IgD-negative memory B cell (primary cell): ENCODE results near the gene FBXW5. TPM values are rescaled to one million over a fixed set of nuclear protein-coding genes. Genes with fewer than 3 reads are reported as not detected.
A peak's percentile ranks its signal among the peaks of the same experiment; 100 is the strongest.

Source experiments
- H3K27ac Mint-ChIP-seq, 3 donors: one replicate each; pipeline ENCODE4 v1.8.0; 2020 to 2022; ENCODE audit warnings: mild to moderate bottlenecking in 3 of 3, mixed read lengths in 3 of 3, moderate library complexity in 1 of 3
- H3K27me3 Mint-ChIP-seq: one replicate; pipeline ENCODE4 v1.8.0; 2021; ENCODE audit warnings: mixed read lengths
- H3K36me3 Mint-ChIP-seq: one replicate; pipeline ENCODE4 v1.8.0; 2020; ENCODE audit warnings: mild to moderate bottlenecking, mixed read lengths
- H3K4me1 Mint-ChIP-seq, 3 donors: one replicate each; pipeline ENCODE4 v1.8.0; 2020 to 2022; ENCODE audit warnings: mixed read lengths in 3 of 3, mild to moderate bottlenecking in 1 of 3
- H3K4me3 Mint-ChIP-seq, 4 donors: one replicate each; pipeline ENCODE4 v1.8.0; 2020 to 2022; ENCODE audit warnings: mild to moderate bottlenecking in 4 of 4, mixed read lengths in 4 of 4, moderate library complexity in 3 of 4
- H3K9me3 Mint-ChIP-seq, 3 donors: one replicate each; pipeline ENCODE4 v1.8.0; 2020 to 2021; ENCODE audit warnings: mixed read lengths in 3 of 3, mild to moderate bottlenecking in 1 of 3
- polyA plus RNA-seq: library from polyadenylated mRNA; unstranded; fragments of 300-500 nt; fragmentation: Illumina TruSeq; gene quantifications from one replicate; pipeline ENCODE4 v1.2.3, GENCODE V29; 2021

Gene FBXW5
- polyA plus RNA-seq, 1 donor from 2014 or later, result 108 TPM

GRCh38 chr9:136890661-136891060 is 53.9 kb downstream of the FBXW5 start:
- H3K36me3 Mint-ChIP-seq, result no peaks in the 10 kb centered on the region
- peaks cover 13 to 17% (median 13%) of the 10 kb centered on the region in 3 donors for H3K4me1 Mint-ChIP-seq
- no peak overlapping the region for H3K27ac Mint-ChIP-seq
- no peaks in the 10 kb centered on the region for H3K27me3 Mint-ChIP-seq
- no peaks in the 10 kb centered on the region for H3K9me3 Mint-ChIP-seq
- peak overlapping the region in 2 of 4 donors; percentile 17 to 39 for H3K4me3 Mint-ChIP-seq

Other genes starting within 250 kb of the FBXW5 start
- gene DIPK1B, start 232.2 kb downstream of the FBXW5 start, polyA plus RNA-seq, result 0.90 TPM
- 68.0 TPM for gene LCN10, start 201.8 kb downstream of the FBXW5 start, polyA plus RNA-seq
- gene LCN6, start 196.2 kb downstream of the FBXW5 start, polyA plus RNA-seq, result not detected
- gene LCN8, start 186.5 kb downstream of the FBXW5 start, polyA plus RNA-seq, result 0.44 TPM
- not detected for gene LCN15, start 180.2 kb downstream of the FBXW5 start, polyA plus RNA-seq
- 45.9 TPM for gene TMEM141, start 153.4 kb downstream of the FBXW5 start, polyA plus RNA-seq
- 0.78 TPM for gene CCDC183, start 148.4 kb downstream of the FBXW5 start, polyA plus RNA-seq
- 19.7 TPM for gene RABL6, start 136.8 kb downstream of the FBXW5 start, polyA plus RNA-seq
- 0.10 TPM for gene AJM1, start 102.3 kb downstream of the FBXW5 start, polyA plus RNA-seq
- 91.6 TPM for gene PHPT1, start 95.3 kb downstream of the FBXW5 start, polyA plus RNA-seq
- 0.11 TPM for gene MAMDC4, start 92.4 kb downstream of the FBXW5 start, polyA plus RNA-seq
- gene EDF1, start 78.4 kb downstream of the FBXW5 start, polyA plus RNA-seq, result 378 TPM
- 42.8 TPM for gene TRAF2, start 58.2 kb downstream of the FBXW5 start, polyA plus RNA-seq
- not detected for gene C8G, start 505 bp upstream of the FBXW5 start, polyA plus RNA-seq
- not detected for gene LCN12, start 7.5 kb upstream of the FBXW5 start, polyA plus RNA-seq
- not detected for gene PTGDS, start 32.8 kb upstream of the FBXW5 start, polyA plus RNA-seq
- not detected for gene LCNL1, start 38.3 kb upstream of the FBXW5 start, polyA plus RNA-seq
- gene PAXX, start 47.7 kb upstream of the FBXW5 start, polyA plus RNA-seq, result 64.3 TPM
- 3.5 TPM for gene CLIC3, start 51.8 kb upstream of the FBXW5 start, polyA plus RNA-seq
- 3.9 TPM for gene ABCA2, start 83.5 kb upstream of the FBXW5 start, polyA plus RNA-seq
- 26.6 TPM for gene FUT7, start 87.3 kb upstream of the FBXW5 start, polyA plus RNA-seq
- gene NPDC1, start 101.4 kb upstream of the FBXW5 start, polyA plus RNA-seq, result 2.0 TPM
- gene ENTPD2, start 109.3 kb upstream of the FBXW5 start, polyA plus RNA-seq, result not detected
- 0.38 TPM for gene SAPCD2, start 125.8 kb upstream of the FBXW5 start, polyA plus RNA-seq
- 3.0 TPM for gene UAP1L1, start 132.8 kb upstream of the FBXW5 start, polyA plus RNA-seq
- 27.5 TPM for gene MAN1B1, start 142.2 kb upstream of the FBXW5 start, polyA plus RNA-seq
- 110 TPM for gene DPP7, start 170.0 kb upstream of the FBXW5 start, polyA plus RNA-seq
- gene GRIN1, start 194.4 kb upstream of the FBXW5 start, polyA plus RNA-seq, result not detected
- gene LRRC26, start 225.3 kb upstream of the FBXW5 start, polyA plus RNA-seq, result not detected
- not detected for gene TMEM210, start 227.3 kb upstream of the FBXW5 start, polyA plus RNA-seq
- gene ANAPC2, start 243.8 kb upstream of the FBXW5 start, polyA plus RNA-seq, result 6.2 TPM
- gene SSNA1, start 243.9 kb upstream of the FBXW5 start, polyA plus RNA-seq, result 139 TPM